GM21526 (cell line): Measurements from ENCODE around the gene GRK1.
"Not testable (repeated sequence)": the region's sequence is repeated elsewhere in the genome, so short reads cannot be mapped to it uniquely, and the experiment has no call there.

Experiments used
- ATAC-seq: cut with Tn5 transposase; IDR thresholded peaks from one replicate; pipeline ENCODE4 v1.9.1; 2021; ENCODE audit warnings: moderate library complexity; ENCODE audit not compliant: unreplicated experiment, low FRiP score

Gene GRK1

GRCh38 chr13:113725329-113726105, 58.5 kb downstream of the GRK1 start:
- not testable (repeated sequence) for ATAC-seq

GRCh38 chr13:113726106-113726821, 59.2 kb downstream of the GRK1 start:
- ATAC-seq: not testable (repeated sequence)

GRCh38 chr13:113726961-113727411, 60.0 kb downstream of the GRK1 start:
- ATAC-seq: no peak

- no peak for ATAC-seq
These were observed 61.6 kb downstream of the GRK1 start for GRCh38 chr13:113728571-113729054.

GRCh38 chr13:113729187-113730019, 62.4 kb downstream of the GRK1 start:
- ATAC-seq: no peak

- ATAC-seq: no peak
These were observed 63.3 kb downstream of the GRK1 start for GRCh38 chr13:113730258-113730691.

- ATAC-seq: no peak
These were observed 63.8 kb downstream of the GRK1 start for GRCh38 chr13:113730831-113731191.

- ATAC-seq: no peak
These were observed 64.5 kb downstream of the GRK1 start for GRCh38 chr13:113731192-113732175.

GRCh38 chr13:113732176-113732960, 65.3 kb downstream of the GRK1 start:
- ATAC-seq: no peak

- no peak for ATAC-seq
These were observed 66.2 kb downstream of the GRK1 start for GRCh38 chr13:113732961-113733950.

GRCh38 chr13:113734099-113734825, 67.2 kb downstream of the GRK1 start:
- no peak for ATAC-seq

- ATAC-seq: no peak
These were observed 67.8 kb downstream of the GRK1 start for GRCh38 chr13:113734826-113735125.

- no peak for ATAC-seq
These were observed 68.2 kb downstream of the GRK1 start for GRCh38 chr13:113735194-113735593.

GRCh38 chr13:113735750-113736149, 68.7 kb downstream of the GRK1 start:
- no peak for ATAC-seq

GRCh38 chr13:113736258-113736731, 69.3 kb downstream of the GRK1 start:
- no peak for ATAC-seq

GRCh38 chr13:113737803-113738202, 70.8 kb downstream of the GRK1 start:
- ATAC-seq: no peak
